ENCODE results near the gene WDR20.

The WDR20 gene

DNA sequence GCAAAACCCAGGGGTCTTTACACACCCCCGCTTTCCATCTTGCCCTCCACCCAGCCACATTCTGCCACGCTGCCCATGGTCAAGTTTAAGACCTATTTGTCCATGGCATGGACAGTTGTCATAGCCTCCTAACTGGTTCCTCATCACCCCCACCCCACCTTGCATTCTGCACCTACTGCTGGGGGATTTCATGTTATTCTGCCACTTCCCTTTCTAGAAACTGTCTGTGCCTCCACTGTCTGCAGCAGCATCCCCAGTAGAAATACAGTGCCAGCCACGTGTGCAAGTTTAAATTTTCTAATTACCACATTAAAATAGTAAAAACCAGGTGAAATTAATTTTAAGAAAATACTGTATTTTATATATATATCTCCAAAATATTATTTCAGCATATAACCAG lies 63.2 kb downstream of the WDR20 start:
- H3K4me3 ChIP-seq (ENCODE audit: low read length), result no peak overlapping the region
- H3K4me2 ChIP-seq (ENCODE audit: low read length), result no peak overlapping the region
- no peaks in the 10 kb centered on the region for H3K27me3 ChIP-seq (ENCODE audit: control insufficient read depth, low read length)
- peaks cover 22% of the 10 kb centered on the region for H3K36me3 ChIP-seq (ENCODE audit: control insufficient read depth, low read length)
- no peaks in the 10 kb centered on the region for H3K9me3 ChIP-seq (ENCODE audit: control insufficient read depth, insufficient read depth, low read length)
- TF ChIP-seq CTCF (IDR thresholded peaks at IDR 0.05; ENCODE audit: low read depth, low read length, poor library complexity, severe bottlenecking) (no peak), EZH2phosphoT487 (IDR thresholded peaks at IDR 0.05; ENCODE audit: borderline replicate concordance, low read length) (no peak)
- peaks cover 33% of the 10 kb centered on the region for H3K79me2 ChIP-seq (ENCODE audit: control insufficient read depth, low read length)
- H3K4me1 ChIP-seq (ENCODE audit: control insufficient read depth, low read length), result peaks cover 18% of the 10 kb centered on the region
- 0 out of 2 replicates have a peak, but pooled peaks cover 2% of the 10 kb centered on the region for H3F3A ChIP-seq (ENCODE audit: control insufficient read depth, insufficient read depth)
- H4K20me1 ChIP-seq (ENCODE audit: control insufficient read depth, insufficient read depth, low read depth, low read length), result 0 out of 2 replicates have a peak, but pooled peaks cover 5% of the 10 kb centered on the region
- H3K9me2 ChIP-seq (replicated peaks; ENCODE audit: control insufficient read depth, low read length), result no peaks in the 10 kb centered on the region
- no peak overlapping the region for H3K27ac ChIP-seq (ENCODE audit: low read depth, low read length)

DNA sequence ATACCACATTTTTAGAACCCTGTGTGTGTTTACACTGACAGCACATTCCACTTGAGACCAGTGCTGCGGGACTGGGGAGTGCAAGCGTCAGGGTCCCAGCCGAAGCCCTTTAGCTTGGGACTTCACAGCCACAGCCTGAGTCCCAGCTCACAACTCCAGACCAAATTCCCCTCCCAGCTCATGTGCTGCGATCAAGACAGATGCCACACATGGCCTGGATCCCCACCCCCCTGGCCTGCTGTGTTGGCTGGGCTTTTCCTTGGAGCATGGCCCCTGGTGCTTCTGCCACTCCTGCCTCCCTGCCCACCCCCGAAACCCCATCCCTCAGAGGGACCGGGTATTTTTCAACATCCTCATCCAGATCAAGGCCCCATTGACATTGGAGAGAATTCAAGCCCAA lies 63.7 kb downstream of the WDR20 start:
- no peak overlapping the region for H3K4me3 ChIP-seq (ENCODE audit: low read length)
- H3F3A ChIP-seq (ENCODE audit: control insufficient read depth, insufficient read depth), result 0 out of 2 replicates have a peak, but pooled peaks cover 2% of the 10 kb centered on the region
- peaks cover 33% of the 10 kb centered on the region for H3K79me2 ChIP-seq (ENCODE audit: control insufficient read depth, low read length)
- no peak for TF ChIP-seq CTCF (IDR thresholded peaks at IDR 0.05; ENCODE audit: low read depth, low read length, poor library complexity, severe bottlenecking)
- TF ChIP-seq EZH2phosphoT487 (IDR thresholded peaks at IDR 0.05; ENCODE audit: borderline replicate concordance, low read length), result no peak
- peaks cover 18% of the 10 kb centered on the region for H3K4me1 ChIP-seq (ENCODE audit: control insufficient read depth, low read length)
- H3K9me3 ChIP-seq (ENCODE audit: control insufficient read depth, insufficient read depth, low read length), result no peaks in the 10 kb centered on the region
- H3K4me2 ChIP-seq (ENCODE audit: low read length), result no peak overlapping the region
- H3K9me2 ChIP-seq (replicated peaks; ENCODE audit: control insufficient read depth, low read length), result no peaks in the 10 kb centered on the region
- 0 out of 2 replicates have a peak, but pooled peaks cover 5% of the 10 kb centered on the region for H4K20me1 ChIP-seq (ENCODE audit: control insufficient read depth, insufficient read depth, low read depth, low read length)
- H3K27me3 ChIP-seq (ENCODE audit: control insufficient read depth, low read length), result no peaks in the 10 kb centered on the region
- H3K27ac ChIP-seq (ENCODE audit: low read depth, low read length), result no peak overlapping the region
- H3K36me3 ChIP-seq (ENCODE audit: control insufficient read depth, low read length), result peaks cover 19% of the 10 kb centered on the region

DNA sequence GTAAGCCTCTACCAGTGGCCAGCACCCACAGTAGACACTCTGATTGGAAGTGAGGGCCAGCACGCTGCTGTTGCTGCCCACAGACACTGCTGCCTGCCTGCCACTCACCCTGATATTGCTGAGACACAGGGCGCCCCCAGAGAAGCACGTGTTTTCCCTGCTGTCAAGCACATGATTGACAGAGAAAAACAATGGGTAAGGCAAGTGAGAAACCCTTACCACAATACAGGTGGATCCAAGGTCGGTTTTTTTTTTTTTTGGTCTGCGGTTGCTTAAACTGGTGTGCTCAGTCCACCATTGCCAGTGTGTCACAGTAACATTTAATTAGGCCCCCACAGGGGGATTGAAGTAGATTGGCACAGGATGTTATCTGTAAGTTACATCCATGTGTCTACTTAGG lies 65.9 kb downstream of the WDR20 start:
- Histone ChIP-seq H4K20me1 (ENCODE audit: control insufficient read depth, insufficient read depth, low read depth, low read length) (0 out of 2 replicates have a peak, but pooled peaks cover 4% of the 10 kb centered on the region), H3K79me2 (ENCODE audit: control insufficient read depth, low read length) (peaks cover 31% of the 10 kb centered on the region), H3K27me3 (ENCODE audit: control insufficient read depth, low read length) (no peaks in the 10 kb centered on the region), H3K27ac (ENCODE audit: low read depth, low read length) (no peak overlapping the region), H3K4me2 (ENCODE audit: low read length) (no peak overlapping the region), H3K4me1 (ENCODE audit: control insufficient read depth, low read length) (peaks cover 17% of the 10 kb centered on the region), H3K9me3 (ENCODE audit: control insufficient read depth, insufficient read depth, low read length) (no peaks in the 10 kb centered on the region), H3K9me2 (replicated peaks; ENCODE audit: control insufficient read depth, low read length) (no peaks in the 10 kb centered on the region), H3K36me3 (ENCODE audit: control insufficient read depth, low read length) (peaks cover 27% of the 10 kb centered on the region), H3F3A (ENCODE audit: control insufficient read depth, insufficient read depth) (0 out of 2 replicates have a peak, but pooled peaks cover 2% of the 10 kb centered on the region), H3K4me3 (ENCODE audit: low read length) (no peak overlapping the region)
- no peak for TF ChIP-seq CTCF (IDR thresholded peaks at IDR 0.05; ENCODE audit: low read depth, low read length, poor library complexity, severe bottlenecking)
- TF ChIP-seq EZH2phosphoT487 (IDR thresholded peaks at IDR 0.05; ENCODE audit: borderline replicate concordance, low read length), result no peak
